ENCODE measurements around the gene LMTK2. TPM values are rescaled to one million over a fixed set of nuclear protein-coding genes. Genes with fewer than 3 reads are reported as not detected.

The LMTK2 gene
- total RNA-seq, 4 donors from 2014 or later = 10.4 to 14.4 (median 12.3) TPM

DNA sequence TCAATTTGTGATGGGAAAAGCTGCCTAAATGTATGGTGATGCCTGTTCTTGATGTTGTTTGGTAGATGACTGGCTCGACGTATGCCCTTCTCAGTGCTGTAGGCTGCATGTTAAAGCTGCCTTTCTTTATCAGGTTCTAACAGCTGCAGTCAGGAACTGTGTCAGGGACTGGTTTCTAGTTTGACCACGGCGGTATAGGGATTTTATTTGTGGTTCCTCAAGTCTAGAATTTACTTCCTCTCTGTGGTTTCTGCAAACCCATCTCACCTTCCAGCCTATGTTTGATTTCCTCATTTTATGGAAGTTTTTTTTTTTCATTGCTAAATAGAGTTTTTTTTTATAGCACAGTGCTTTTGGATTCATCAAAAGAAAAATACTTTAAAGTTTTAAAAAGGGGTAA lies 26.5 kb downstream of the LMTK2 start:
- H3K4me1 ChIP-seq = peaks cover 0 to 51% (median 23%) of the 10 kb centered on the region in 4 donors
- H3K27me3 ChIP-seq = no peaks in the 10 kb centered on the region
- H3K4me3 ChIP-seq = no peak overlapping the region
- WGBS, 2 donors = 82 to 83% methylated on average over 4 of the region's 4 CpGs
- TF ChIP-seq POLR2A (IDR thresholded peaks at IDR 0.05) (no peak), EP300 (IDR thresholded peaks at IDR 0.05) (no peak)
- TF ChIP-seq, protein P1, sequence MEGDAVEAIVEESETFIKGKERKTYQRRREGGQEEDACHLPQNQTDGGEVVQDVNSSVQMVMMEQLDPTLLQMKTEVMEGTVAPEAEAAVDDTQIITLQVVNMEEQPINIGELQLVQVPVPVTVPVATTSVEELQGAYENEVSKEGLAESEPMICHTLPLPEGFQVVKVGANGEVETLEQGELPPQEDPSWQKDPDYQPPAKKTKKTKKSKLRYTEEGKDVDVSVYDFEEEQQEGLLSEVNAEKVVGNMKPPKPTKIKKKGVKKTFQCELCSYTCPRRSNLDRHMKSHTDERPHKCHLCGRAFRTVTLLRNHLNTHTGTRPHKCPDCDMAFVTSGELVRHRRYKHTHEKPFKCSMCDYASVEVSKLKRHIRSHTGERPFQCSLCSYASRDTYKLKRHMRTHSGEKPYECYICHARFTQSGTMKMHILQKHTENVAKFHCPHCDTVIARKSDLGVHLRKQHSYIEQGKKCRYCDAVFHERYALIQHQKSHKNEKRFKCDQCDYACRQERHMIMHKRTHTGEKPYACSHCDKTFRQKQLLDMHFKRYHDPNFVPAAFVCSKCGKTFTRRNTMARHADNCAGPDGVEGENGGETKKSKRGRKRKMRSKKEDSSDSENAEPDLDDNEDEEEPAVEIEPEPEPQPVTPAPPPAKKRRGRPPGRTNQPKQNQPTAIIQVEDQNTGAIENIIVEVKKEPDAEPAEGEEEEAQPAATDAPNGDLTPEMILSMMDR (IDR thresholded peaks at IDR 0.05) = no peak
- no peak for DNase-seq (ENCODE audit: low spot score in 2 of 2)
- H3K9me3 ChIP-seq = no peaks in the 10 kb centered on the region
- no peak overlapping the region for H3K27ac ChIP-seq
- peaks cover 0 to 12% (median 6%) of the 10 kb centered on the region in 3 donors for H3K36me3 ChIP-seq

DNA sequence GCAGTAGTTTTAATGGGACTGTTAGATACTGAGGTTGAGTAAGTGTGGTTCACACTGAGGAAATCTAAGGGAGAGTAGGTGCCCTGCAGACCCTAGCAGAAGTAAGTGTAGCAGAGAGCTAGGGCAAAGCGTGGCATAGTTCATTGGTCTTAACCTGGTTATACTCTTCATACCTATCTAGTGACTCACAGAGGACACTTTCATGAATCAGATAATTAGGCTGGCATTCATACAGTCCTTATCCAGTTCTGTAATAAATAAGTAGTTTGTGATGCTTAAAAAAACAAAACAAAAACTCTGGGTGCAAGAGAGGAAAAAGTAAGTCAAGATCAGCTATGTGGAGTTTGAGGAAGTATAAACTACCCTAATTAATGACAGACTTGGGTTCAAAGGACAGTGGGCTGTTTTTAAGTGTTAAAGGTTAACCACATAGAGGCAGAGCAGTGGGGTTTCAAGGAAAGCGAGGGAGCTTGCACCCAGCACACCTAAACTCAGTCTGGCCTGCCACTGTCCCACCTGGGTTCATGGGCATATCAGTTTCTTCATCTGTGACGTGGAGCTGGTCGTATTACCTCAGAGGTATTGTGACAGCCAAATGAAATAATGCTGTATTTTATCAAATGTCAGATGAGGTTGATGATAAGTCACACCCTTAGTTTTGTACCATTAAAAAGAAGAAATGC lies 27.1 kb downstream of the LMTK2 start:
- peaks cover 0 to 51% (median 23%) of the 10 kb centered on the region in 4 donors for H3K4me1 ChIP-seq
- peaks cover 0 to 14% (median 6%) of the 10 kb centered on the region in 3 donors for H3K36me3 ChIP-seq
- WGBS, 2 donors = 65 to 73% methylated on average over 4 of the region's 4 CpGs
- no peak overlapping the region for H3K27ac ChIP-seq
- H3K27me3 ChIP-seq = no peaks in the 10 kb centered on the region
- no peak overlapping the region for H3K4me3 ChIP-seq
- H3K9me3 ChIP-seq = no peaks in the 10 kb centered on the region
- no peak for DNase-seq (ENCODE audit: low spot score in 2 of 2)
- TF ChIP-seq, protein P1 (IDR thresholded peaks at IDR 0.05) = no peak
- TF ChIP-seq POLR2A (IDR thresholded peaks at IDR 0.05) (no peak), EP300 (IDR thresholded peaks at IDR 0.05) (no peak)

DNA sequence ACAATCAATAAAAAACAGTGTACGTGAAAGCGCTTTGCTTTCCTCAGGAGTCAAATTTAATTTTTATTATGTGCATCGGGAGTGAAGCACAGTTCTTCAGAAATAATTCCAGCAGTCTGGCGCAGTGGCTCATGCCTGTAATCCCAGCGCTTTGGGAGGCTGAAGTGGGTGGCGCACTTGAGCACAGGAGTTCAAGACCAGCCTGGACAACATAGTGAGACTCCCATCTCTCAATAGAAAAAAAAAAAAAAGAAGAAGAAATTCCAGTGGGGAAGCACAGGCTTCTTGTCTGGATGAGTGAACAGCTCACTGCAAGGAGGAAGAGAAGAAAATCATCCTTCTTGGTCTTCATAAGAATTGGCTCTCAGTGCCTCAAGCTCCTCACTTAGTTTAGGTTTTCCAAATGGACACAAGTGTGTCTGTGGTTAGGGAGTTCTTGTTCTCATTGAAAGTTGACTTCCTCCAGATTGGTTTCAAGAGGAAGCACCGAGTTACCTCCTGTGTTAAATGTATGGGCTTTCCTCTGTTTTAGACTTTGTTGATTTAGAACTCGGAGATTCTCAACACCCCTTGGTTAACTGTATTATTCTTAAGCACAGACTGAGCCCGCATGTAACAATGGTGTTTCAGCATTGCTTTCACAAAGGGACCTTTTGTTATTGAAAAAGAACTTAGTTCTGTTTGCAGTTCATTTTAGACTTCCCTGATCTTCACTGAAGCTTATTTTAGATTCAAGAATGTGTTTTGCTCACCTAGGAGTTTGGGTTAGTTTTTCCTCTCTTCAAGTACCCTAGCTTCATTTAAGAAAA lies 28.0 kb downstream of the LMTK2 start:
- WGBS, 2 donors = 70 to 73% methylated on average over 9 of the region's 9 CpGs
- H3K27me3 ChIP-seq = no peaks in the 10 kb centered on the region
- no peak overlapping the region for H3K27ac ChIP-seq
- peaks cover 0 to 22% (median 11%) of the 10 kb centered on the region in 3 donors for H3K36me3 ChIP-seq
- H3K9me3 ChIP-seq = no peaks in the 10 kb centered on the region
- H3K4me1 ChIP-seq = peaks cover 0 to 51% (median 23%) of the 10 kb centered on the region in 4 donors
- TF ChIP-seq, protein P1 (IDR thresholded peaks at IDR 0.05) = no peak
- TF ChIP-seq POLR2A (IDR thresholded peaks at IDR 0.05) (no peak), EP300 (IDR thresholded peaks at IDR 0.05) (no peak)
- no peak for DNase-seq (ENCODE audit: low spot score in 2 of 2)
- H3K4me3 ChIP-seq = no peak overlapping the region

DNA sequence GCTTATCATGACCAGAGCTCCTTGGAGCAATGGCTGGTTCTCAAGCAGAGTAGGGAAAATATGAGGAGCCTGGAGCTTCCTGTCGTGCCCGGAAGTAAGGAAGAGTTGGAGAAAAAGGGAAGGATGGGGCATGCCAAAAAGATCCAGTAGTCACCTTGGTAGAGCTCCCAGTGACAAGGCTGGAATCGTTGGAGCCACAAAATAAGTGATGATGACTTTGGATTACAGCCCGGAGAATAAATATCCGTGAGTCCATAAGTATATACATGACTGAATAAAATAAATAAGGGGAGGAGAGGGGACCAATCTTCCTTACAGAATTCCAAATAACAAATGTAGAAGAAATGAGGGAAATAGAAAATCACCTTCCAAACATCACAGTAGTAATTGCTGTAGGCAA lies 29.3 kb downstream of the LMTK2 start:
- 73 to 74% methylated on average over 5 of the region's 5 CpGs for WGBS, 2 donors
- Histone ChIP-seq H3K27me3 (no peaks in the 10 kb centered on the region), H3K4me3 (no peak overlapping the region), H3K9me3 (no peaks in the 10 kb centered on the region), H3K27ac (no peak overlapping the region), H3K4me1 (peaks cover 0 to 43% (median 22%) of the 10 kb centered on the region in 4 donors), H3K36me3 (peaks cover 0 to 22% (median 11%) of the 10 kb centered on the region in 3 donors)
- no peak for DNase-seq (ENCODE audit: low spot score in 2 of 2)
- TF ChIP-seq POLR2A (IDR thresholded peaks at IDR 0.05) (no peak), EP300 (IDR thresholded peaks at IDR 0.05) (no peak)
- TF ChIP-seq, protein P1 (IDR thresholded peaks at IDR 0.05) = no peak

DNA sequence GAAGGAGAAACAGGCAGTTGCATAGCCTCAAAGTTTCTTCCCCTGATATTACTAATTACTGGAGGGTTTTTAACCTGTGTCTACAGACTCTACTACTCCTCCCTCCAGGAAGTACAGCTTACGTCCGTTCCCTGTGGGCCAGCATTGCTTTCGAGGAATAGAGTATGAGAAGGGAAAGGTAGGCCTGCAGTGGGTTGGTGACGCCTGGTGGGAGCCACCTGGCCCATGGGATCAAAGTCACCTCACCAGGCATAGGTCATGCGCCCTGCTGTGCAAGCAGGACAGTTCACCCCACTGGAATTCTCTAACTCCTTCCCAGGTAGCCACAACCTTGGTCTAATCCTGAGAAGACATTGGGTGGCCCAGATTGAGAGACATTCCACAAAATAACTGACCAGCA lies 29.8 kb downstream of the LMTK2 start:
- 88 to 95% methylated on average over 5 of the region's 5 CpGs for WGBS, 2 donors
- Histone ChIP-seq H3K9me3 (no peaks in the 10 kb centered on the region), H3K4me1 (peaks cover 0 to 39% (median 20%) of the 10 kb centered on the region in 4 donors), H3K27ac (no peak overlapping the region), H3K27me3 (no peaks in the 10 kb centered on the region), H3K4me3 (no peak overlapping the region), H3K36me3 (peaks cover 0 to 25% (median 11%) of the 10 kb centered on the region in 3 donors)
- no peak for DNase-seq (ENCODE audit: low spot score in 2 of 2)
- TF ChIP-seq, protein P1 (IDR thresholded peaks at IDR 0.05) = no peak
- TF ChIP-seq EP300 (IDR thresholded peaks at IDR 0.05) = no peak
- TF ChIP-seq POLR2A (IDR thresholded peaks at IDR 0.05) = no peak
